HG03135 (cell line): ENCODE data around the gene HOXD1.

Experiments
- ATAC-seq: cut with Tn5 transposase; IDR thresholded peaks from one replicate; pipeline ENCODE4 v1.9.1; 2021; ENCODE audit warnings: mild to moderate bottlenecking, moderate library complexity; ENCODE audit not compliant: unreplicated experiment

HOXD1 gene

GRCh38 chr2:176234940-176235339 lies 46.5 kb downstream of the HOXD1 start:
- no peak for ATAC-seq

- ATAC-seq, result no peak
Observed at GRCh38 chr2:176237456-176237855, 49.0 kb downstream of the HOXD1 start.

- no peak for ATAC-seq
Observed at GRCh38 chr2:176239031-176239430, 50.6 kb downstream of the HOXD1 start.

GRCh38 chr2:176240301-176240700 lies 51.8 kb downstream of the HOXD1 start:
- no peak for ATAC-seq
